Raji (cell line): ENCODE results near the gene C6.

Experiments
- POLR2A ChIP-seq: IDR thresholded peaks from 2 replicates; pipeline ENCODE4 v1.6.1; 2011; ENCODE audit warnings: low read depth, low read length, control low read depth; ENCODE audit not compliant: insufficient read depth

C6 gene

DNA sequence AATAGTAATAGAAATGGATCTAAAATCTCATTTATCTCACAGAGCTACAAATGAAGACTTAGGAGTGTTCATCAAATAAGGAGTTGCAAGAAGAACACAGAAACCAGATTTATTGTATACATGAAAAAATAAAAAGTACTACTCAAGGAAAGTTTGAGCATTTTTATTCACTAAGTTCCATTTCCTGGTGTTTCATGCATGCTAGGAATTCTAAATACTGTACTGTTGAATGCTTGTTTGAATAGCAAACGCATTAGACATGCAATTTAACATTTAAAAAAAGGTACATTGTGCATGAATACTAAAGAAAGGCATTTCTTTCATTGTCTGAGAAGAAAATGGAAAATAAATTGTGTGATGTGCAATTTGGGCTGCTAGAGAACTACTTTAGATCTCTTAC is 52.1 kb downstream of the C6 start:
- TF ChIP-seq POLR2A: no peak

DNA sequence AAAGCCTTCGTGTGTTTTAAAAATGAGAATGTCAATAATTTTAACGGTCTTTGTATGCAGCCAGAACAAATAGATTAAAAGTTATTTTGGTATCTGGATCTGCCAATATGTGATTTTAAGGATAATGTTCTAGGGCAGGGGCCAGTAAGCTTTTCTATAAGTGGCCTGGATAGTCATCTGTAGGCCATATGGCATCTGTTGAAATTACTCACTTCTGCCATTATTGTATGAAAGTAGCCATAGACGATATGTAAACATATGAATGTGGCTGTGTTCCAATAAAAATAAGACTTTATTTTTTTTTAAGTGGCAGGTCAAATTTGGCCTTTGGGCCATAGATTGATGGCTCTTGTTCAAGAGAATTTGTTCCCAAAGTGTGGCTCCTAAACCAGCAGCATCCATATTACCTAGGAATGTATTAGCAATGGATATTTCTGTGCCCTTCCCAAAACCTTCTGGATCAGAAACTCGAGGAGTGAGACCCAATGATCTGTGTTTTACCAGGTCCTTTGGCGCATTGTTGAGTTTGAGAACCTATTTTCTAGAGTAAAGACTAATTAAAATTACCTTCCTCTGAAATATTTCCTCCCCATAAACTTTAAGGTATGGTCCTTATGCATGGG is 55.9 kb downstream of the C6 start:
- TF ChIP-seq POLR2A: no peak

DNA sequence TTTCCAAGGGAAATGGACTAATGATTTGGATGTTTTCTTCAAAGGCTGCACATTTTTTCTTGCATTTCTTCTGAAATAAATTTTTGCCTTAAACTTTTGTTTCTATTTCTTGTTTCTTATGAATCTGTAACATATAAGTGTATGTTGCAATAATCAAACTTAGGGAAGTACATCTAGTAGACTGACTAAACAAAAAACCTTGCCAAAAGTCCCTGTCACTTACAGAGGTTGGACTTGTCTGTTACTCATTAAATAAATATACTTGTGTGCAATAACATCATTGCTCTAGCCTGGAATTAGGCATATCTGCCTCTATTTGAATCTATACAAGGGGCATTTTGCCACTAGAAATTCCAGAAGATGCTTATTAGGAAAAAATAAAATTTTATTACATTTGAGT is 56.6 kb downstream of the C6 start:
- TF ChIP-seq POLR2A: no peak

DNA sequence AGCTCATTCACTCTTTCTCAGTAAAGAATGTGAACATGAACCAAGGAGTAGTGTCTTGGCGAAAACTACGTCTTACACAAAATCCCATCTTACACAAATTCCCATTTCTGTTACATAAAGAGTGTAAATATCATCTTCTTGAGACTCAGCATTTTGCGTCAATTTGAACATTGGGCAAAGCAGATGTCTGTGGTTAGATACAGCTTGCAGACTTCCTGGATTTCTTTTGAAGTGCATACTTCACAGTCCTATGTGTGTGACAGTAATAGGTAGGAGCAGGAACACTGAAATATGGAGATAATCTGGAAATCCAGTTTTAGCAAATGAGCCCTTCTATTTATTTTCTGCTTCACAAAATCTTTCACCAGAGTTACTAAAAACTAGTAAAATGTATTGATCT is 58.8 kb downstream of the C6 start:
- no peak for TF ChIP-seq POLR2A

DNA sequence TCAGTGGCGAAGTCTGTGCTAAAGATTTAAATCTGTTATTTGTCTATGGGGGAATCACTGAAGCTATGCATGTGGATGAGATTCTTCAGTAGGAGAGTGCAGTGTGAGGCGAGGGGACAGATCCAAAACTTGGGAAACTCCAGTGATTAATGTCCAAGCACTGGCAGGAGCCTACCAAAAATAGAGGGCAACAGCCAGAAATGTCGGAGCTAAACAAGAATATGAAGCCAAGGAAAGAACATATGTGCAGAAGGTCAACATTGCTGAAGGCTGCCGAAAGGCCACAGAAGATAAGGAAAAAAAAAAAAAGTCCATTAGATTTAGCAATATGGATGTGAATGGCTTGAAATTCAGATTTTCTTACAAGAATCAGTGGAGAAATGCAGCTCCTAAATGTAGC is 61.8 kb downstream of the C6 start:
- TF ChIP-seq POLR2A: no peak

DNA sequence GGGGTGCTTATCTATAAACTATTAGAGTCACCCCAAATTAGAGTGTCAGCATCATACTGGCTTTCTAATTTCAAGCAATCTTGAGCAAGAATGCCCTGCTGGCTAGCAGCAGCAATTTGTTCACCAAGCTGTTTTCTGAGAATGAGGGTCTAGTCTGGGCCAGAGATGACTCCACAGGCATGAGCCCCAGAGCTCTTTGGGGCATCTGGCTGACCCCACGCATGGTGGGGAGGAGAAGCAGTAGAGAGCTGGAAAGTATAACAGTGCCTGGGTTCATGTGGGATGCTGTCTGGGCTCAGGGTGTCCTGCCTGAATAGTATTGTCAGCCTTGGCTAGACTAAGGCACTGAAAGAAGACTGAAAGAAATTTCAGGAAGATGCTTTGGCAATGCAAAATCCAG is 64.9 kb downstream of the C6 start:
- TF ChIP-seq POLR2A: no peak

DNA sequence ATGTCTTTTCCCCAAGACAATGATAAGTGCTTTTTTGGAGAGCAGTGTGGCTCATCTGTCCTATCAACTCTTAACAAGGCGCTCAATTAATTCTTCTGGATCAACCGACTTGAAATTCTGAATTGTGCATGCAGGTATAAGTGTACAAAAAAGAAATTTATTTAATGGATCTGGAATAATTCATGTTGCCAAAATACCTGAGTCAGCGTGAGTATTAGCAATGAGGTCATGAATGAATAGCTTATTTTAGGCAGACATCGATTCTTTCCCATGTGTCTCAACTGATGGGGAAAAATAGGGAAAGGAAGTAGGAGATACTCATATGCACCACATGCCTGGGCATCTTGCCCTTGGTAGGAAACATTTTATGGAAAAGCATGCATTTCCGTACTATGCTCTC is 68.0 kb downstream of the C6 start:
- no peak for TF ChIP-seq POLR2A

DNA sequence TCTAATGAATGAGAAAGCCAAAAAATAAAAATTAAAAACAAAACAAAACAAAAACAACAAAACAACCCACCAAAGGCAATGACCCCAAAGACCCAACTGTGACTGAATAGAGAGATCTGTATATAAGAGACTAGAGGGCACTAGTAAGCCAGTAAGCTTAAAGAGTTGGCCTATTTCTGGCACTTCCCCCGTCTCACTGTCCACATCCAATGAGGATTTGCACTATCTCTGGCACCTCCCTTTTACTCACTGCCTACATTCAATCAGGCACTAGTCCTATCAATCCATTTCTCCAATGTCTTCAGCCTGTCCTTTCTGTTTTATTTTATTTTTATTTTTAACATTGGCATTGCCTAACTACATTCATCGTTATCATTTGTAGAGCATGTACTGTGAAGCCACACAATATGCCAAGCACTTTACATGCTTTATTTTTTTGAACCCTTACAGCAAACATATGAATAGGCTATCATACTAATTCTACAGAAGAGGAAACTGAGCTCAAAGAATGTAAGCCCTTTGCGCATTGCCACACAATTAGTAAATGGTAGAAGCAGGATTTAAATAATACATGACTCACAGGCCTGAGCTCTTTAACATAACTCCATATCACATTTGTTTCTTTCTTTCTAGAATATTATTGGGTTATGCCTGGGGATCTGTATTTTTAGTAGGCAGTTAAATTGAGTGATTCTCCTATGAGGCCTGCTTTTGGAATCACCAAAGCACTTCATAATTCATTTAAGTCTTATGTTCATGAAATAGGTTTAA is 70.0 kb downstream of the C6 start:
- TF ChIP-seq POLR2A: no peak

DNA sequence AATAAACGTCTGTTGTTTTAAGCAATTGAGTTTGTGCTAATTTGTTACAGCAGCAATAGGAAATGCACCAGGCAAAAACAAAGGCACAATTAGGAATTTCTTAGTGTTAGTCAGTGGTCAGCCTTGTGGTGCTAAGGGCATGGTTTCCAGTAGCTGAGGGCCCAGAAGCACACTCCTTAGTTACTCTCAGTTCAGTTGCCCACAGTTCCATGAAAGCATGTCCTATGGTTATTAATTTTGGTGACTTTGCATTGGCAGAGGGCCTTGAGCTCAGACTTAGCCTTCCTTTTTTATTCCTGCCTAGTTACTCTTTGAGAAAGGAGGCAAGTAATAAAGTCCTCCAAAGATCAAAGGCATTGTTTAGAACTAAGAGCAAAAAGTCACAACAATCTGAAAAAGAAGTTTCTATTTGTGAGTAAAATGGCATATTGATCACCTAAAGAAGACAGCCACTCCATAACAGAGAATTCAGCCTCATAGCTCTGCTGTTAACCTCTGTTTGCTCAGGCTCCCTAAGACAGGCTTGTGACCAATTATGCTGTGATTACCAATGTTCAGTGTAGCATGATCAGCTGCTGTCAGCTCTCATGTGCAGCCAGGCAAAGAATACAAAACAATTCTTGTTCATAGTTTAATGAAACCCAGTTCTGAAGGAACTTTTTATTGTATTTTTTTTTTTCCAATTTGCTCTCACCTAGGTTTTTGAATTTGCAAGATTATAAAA is 85.2 kb downstream of the C6 start:
- no peak for TF ChIP-seq POLR2A

DNA sequence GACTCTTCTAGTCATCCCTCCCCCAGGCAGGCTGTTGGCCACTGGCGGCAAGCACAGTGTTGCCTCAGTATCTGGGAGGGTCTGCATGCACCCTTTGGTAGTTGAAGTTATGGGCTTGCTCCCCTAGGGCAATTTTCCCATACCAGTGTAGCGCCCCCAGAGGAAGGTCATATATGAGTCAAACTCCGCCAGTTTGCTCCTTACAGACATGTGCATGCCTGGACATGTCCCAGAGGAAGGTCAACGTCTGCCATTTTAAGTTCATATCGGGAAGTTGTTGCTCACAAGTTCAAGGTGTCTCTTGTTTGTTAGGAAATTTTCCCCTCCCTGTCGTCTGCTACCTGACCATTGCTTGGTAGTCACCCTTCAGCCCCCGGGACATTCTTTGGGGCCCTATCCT is 90.9 kb downstream of the C6 start:
- TF ChIP-seq POLR2A: no peak

DNA sequence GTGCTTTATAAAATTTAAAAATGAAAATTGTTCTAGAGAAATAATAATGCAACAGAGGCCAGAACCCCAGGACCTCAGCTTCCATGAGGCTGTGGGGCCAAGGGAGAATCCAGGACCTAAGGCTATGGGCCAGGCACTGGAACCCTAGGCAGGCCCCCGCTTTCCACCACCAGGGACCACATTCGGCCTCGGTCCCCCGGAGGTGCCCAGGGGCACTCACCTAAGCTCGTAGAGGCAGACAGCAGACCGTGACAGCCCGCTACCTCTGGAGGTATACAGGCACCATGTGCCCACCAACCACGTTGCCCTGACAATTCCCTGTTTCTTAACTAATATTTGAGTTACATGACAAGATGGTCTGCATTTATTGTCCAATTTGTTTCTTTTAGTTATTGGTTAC is 92.7 kb downstream of the C6 start:
- no peak for TF ChIP-seq POLR2A

DNA sequence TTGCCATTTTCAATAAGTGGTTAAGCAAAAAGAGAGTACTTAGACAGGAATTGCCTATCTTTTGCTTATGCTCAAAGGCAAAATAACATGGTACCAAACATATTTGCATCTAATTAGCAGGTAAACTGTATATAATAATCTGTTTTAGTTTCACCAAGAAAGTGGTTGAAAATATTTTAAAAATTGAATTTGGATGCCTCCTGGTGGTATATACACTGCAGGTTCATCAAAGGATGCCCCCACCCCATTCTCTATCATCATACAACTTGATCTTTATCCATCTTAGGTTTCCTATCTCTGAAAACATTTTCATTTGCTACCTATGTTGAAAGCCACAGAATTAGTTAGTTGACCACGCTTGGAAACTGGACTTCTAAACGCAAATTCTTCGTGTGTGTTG is 95.2 kb downstream of the C6 start:
- no peak for TF ChIP-seq POLR2A

DNA sequence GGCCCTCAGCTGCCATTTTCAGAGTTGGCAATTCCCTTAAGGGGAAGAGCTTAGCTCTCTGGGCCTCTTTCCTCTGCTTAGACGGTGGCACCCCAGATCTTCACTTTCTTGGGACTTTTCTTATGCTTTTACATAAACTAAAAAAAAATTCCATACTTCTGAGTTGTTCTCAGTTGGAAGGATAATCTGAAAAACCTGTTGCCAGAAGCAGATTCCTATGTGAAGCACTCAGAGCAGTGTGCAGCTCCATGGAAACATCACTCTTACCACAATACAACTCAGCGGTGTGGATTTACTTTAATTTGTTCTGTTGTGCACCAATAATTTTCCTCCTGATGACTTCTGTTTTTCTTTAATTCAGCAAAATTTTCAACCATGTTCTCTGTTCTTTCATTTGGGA is 98.1 kb downstream of the C6 start:
- TF ChIP-seq POLR2A: no peak

DNA sequence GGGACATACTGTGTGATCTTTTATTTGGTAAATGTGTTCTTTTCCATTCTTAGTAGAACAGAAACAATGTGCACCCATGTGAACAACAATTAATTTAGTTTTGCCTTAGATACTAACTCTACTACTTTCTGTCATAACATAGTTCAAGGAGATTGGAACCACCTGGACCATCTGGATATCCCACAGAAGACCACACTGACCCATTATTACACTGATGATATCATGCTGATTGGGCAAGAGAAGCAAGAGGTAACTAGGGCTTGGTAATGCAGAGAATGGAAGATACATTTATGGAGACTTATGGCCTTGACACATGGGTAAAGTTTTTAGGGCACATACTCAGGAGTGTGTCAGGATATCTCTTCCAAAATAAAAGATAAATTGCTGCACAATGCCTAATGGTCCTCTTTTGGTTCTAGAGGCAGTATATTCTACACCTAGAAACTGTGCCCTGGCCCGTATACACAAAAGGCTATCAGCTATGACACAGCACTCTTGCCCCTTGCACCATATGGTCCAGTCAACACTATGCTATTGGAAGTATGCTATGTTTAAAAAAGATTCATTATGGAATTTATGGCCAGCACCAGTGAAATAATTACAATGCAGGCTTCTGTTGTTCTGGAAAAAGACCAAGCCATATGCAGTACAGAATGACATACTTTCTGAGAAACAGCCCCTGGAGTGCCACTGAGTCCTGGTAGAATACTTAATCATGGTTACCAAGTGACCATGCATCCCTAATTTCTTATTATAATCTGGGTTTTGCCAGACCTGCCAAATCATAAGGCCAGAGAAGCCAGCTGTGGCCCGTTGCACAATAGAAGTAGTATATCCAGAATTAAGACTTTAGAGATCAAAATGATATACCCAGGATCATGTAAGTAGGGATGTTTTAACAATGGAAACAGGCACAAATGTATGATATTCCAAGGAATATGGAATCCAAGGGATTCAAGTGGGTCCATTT is 100.6 kb downstream of the C6 start:
- no peak for TF ChIP-seq POLR2A

DNA sequence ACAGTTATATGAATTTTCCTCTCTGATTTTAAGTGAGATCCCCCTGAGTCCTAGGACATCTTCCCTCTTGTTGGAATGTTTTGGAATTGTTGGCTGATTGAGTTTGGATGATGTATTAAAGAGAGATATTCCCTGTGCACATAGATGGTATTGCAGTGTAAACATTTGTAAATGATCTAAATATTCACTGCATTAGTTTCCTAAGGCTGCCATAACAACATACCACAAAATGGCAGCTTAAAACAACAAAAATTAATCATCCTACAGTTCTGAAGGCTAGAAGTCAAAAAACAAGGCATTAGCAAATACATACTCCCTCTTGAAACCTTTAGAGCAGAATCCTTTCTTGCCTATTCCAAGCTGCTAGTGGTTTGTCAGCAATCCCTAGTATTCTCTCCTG is 104.1 kb downstream of the C6 start:
- TF ChIP-seq POLR2A: no peak

DNA sequence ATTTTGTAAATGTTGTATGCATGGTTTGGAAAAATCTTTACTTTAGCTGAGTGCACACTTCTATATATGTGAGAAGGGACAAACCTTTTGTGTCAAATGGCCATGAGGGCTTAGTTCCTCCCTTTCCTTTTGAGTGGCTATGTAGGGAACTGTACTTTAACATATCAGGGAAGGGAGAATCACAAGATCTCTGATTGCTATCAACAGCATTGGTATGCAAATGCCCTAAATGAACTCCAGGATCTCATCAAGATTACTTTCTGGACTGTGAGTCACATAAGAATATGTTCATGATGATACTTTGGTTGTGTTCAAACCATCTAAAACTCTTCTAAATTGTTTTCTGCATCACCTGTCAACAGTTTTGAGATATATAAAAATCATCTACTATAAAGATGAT is 111.0 kb downstream of the C6 start:
- no peak for TF ChIP-seq POLR2A

DNA sequence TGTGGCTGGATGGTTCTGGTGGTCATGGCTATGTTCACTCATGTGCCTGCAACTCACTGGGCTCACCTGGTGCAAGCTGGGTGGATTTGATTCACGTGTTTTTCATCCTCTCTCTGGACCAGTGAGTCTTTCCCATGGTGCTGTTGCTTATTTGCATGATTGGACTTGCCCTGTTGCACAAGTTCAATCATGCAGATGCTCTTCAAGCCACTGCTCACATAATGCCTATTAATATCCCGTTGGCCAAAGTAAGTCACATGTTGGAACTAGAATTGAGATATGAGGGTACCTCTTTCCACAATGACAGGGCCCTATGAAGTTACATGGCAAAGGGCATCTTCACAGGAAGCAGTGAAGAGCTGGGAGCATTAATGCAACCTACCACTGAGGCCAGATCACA is 115.7 kb downstream of the C6 start:
- no peak for TF ChIP-seq POLR2A
